T-helper 22 cell (primary cell): ENCODE data around the gene HMGA1.

Source experiments
- DNase-seq: peaks from one replicate; pipeline ENCODE4 v3.0.0-alpha.2; 2020; ENCODE audit warnings: low read depth

Gene HMGA1, protein sequence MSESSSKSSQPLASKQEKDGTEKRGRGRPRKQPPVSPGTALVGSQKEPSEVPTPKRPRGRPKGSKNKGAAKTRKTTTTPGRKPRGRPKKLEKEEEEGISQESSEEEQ

GRCh38 chr6:34236443-34237315 is at the start of gene HMGA1:
Gene HMGA1 (plus strand): TSS chr6:34236873. CDS start chr6:34240781, 3,908 bp downstream.
- DNase-seq = peak; percentile 84

DNA sequence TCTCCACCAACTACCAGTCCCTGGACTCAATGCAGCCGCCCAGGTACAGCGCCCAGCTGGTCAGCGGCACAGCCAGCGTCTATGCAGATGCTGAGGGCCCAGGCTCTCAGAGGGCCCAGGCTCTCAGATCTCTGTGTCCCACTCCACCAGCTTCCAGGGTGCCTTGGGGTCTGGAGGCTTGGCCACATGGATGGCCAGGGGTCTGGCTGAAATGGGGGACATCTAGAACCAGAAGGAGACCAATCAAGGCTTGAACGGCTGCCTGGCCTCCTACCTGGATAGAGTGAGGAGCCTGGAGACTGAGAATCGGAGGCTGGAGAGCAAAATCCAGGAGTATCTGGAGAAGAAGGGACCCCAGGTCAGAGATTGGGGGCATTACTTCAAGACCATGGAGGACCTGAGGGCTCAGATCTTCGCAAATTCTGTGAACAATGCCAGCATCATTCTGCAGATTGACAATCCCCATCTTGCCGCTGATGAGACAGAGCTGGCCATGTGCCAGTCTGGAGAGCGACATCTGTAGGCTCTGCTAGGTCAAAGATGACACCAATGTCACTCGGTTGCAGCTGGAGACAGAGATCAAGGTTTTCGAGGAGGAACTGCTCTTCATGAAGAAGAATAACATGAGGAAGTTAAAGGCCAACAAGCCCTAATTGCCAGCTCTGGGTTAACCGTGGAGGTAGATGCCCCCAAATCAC is 46.7 kb upstream of the HMGA1 start:
- no peak for DNase-seq

DNA sequence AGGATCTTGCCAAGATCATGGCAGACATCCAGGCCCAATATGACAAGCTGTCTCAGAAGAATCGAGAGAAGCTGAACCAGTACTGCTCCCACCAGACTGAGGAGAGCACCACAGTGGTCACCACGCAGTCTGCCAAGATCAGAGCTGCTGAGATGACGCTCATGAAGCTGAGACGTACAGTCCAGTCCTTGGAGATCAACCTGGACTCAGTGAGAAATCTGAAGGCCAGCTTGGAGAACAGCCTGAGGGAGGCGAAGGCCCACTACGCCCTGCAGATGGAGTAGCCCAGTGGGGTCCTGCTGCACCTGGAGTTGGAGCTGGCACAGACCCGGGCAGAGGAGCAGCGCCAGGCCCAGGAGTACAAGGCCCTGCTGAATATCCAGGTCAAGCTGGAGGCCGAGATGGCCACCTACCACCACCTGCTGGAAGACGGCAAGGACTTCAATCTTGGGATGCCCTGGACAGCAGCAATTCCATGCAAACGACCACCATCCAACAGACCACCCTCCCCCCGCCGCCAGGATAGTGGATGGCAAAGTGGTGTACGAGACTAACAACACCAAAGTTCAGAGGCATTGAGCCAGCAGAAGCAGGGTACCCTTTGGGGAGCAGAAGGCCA is 46.1 kb upstream of the HMGA1 start:
- DNase-seq = no peak

DNA sequence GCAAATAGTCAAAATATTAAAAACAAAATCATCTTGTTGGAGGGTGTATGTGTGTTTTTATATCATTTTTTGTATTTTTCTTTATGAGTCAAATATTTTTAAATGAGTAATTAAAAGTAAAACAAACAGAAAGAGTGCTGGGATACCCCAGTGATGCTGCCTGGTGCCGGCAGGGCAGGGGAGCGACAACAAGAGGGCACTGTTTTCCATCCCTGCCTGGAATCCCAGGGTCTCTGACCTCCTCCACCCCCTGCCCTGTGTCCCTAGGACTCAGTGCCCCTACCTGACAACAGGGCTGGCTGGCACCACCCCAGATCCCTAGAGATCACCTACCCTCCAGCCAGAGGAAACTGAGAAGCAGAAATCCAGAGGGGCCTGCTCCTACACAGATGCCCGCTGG is 41.9 kb upstream of the HMGA1 start:
- DNase-seq = no peak

DNA sequence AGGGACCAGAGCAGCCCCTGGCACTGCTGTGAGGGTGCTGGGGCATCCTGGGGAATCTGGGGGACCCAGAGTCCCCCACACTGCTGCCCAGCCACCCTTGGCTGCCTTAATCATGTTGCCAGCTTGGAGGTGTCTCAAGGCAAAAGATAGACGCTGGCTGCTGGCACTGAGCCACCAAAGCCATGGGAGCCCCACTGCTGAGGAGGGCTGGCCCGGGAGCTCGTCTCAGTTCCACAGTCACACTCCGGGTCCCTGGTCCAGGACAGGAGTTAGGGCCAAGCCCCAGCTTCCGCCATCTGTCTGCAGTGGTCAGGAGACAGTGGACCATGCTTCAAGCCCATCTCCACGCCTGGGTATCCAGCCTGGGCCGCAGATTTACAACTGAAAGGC is 41.0 kb upstream of the HMGA1 start:
- no peak for DNase-seq

DNA sequence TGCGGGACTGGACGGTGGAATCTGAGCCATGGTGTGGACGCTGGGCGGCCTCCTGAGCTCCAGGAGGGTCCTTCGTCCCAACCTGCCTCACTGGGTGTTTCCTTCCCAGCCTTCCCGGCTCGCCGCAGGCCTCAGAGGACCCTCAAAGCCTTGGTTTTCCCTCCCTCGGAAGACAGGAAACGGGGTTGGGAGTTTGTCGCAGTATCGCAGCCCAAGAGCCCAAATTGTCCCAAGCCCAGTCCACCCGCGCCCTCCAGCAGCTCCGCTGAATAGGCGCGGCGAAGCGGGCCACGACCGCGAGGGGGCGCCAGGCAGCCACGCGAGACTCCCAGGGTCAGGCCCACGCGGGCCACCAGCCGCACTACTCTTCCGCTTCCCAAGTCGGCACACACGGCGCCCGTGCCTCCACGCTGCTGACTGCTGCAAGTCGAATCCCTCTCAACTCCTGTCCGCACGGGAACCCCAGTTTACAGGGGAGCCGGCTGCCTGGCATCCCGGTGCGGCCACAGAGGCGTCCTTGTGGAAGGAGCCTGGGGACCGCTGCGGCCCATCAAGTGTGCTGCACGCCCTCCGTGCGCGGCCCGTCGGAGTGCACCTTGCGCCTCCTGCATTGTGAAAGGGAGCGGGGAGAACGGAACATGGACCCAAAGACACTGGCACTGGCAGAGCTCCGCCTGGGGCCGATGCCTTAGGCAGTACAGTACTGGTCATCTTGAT is 40.4 kb upstream of the HMGA1 start:
- DNase-seq = peak; percentile 67

- no peak for DNase-seq
Observed at GRCh38 chr6:34196833-34197195, 39.9 kb upstream of the HMGA1 start.

- no peak for DNase-seq
Observed at GRCh38 chr6:34200340-34200971, 36.2 kb upstream of the HMGA1 start.

DNA sequence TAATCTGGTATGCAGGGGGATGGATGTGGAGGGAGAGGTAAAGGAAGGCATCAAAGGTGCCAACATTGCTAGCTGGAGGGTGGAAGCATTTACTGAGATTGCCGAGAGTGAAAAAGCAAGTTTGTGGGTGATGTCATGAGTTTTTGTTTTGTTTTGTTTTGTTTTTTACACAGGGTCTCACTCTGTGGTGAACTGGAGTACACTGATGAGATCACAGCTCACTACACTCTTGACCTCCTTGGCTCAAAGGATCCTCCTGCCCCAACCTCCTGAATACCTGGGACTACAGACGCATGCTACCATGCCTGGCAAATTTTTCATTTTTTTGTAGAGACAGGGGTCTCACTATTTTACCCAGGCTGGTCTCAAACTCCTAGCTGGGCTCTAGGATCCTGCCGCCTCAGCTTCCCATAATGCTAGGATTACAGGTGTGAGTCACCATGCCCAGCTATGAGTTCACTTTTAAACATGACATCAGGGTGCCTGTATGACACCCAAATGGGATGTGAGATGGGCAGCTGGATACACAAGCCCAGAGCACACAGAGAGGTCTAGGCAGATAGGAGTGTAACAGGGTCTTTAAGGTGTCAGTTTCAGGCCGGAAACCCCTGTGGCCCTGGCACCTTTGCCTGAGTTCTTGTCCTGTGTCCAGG is 35.1 kb upstream of the HMGA1 start:
- DNase-seq = no peak

GRCh38 chr6:34202329-34203201 is 34.1 kb upstream of the HMGA1 start:
- DNase-seq = no peak

GRCh38 chr6:34204693-34205092 is 32.0 kb upstream of the HMGA1 start:
- no peak for DNase-seq

GRCh38 chr6:34205466-34205865 is 31.2 kb upstream of the HMGA1 start:
- no peak for DNase-seq

- no peak for DNase-seq
Observed at GRCh38 chr6:34205916-34206315, 30.8 kb upstream of the HMGA1 start.

DNA sequence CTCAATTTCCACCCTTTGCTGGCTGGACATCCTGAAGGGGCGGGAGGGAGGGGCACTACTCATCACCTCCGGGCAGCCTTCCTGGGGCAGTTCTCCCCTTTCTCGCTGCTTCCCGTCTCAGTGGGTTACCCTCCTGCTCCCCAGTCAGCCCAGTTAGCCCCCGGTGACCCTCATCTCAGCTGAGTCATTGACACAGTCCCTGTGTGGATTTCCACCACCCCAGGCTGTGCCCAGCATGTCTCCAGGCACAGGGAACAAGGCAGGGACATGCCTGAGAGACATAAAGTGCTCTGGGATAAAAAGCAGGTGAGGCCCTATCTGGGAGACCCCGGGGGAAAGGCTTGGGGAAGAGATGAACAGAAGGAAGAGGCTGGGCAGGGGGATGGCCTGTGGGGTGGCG is 29.9 kb upstream of the HMGA1 start:
- DNase-seq = no peak

DNA sequence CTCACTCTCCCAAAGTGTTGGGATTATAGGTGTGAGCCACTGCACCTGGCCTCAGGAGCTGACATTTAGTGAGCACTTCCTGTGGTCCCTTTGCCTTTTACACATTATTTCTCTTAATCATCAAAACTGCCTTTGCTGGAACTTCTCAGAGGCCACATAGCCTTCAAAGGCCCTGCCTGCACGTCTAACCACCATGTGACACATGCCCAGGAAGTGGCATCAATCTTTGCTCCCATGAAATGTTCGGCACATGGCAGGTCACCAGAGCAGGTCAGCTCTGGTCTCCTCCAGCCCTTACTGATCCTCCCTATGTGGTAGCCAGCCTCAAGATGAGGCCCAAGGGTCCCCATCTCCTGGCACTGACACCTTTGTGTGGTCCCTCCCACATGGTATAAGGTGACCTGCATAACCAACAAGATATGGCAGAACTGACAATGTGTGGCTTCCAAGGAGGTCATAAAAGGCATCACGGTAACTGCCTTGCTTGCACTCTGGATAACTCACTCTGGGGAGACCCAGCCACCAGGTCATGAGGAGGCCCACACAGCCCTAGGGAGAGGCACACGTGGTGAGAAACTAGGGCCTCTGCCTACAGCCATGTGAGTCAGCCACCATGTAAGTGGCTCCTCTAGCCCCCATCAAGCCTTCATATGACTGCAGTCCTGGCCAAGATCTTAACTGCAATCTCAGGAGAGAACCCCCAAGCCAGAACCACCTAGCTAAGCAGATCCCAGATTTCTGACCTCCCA is 28.8 kb upstream of the HMGA1 start:
- DNase-seq = no peak

GRCh38 chr6:34213772-34214171 is 22.9 kb upstream of the HMGA1 start:
- DNase-seq = no peak

DNA sequence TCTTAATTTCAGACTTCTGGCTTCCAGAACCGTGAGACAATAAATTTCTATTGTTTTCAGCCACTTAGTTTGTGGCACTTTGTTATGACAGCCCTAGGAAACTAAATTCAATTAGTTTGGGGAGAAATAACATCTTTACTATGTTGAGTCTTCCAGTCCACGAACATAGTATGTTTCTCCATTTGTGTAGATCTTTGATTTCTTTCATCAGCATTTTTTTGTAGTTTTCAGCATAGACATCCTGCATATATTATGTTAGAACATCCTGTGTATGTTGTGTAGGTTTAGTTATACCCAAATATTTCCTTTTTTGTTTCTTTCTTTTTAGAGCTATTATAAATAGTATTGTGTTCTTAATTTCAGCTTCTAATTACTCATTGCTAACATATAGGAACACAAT is 18.0 kb upstream of the HMGA1 start:
- no peak for DNase-seq

DNA sequence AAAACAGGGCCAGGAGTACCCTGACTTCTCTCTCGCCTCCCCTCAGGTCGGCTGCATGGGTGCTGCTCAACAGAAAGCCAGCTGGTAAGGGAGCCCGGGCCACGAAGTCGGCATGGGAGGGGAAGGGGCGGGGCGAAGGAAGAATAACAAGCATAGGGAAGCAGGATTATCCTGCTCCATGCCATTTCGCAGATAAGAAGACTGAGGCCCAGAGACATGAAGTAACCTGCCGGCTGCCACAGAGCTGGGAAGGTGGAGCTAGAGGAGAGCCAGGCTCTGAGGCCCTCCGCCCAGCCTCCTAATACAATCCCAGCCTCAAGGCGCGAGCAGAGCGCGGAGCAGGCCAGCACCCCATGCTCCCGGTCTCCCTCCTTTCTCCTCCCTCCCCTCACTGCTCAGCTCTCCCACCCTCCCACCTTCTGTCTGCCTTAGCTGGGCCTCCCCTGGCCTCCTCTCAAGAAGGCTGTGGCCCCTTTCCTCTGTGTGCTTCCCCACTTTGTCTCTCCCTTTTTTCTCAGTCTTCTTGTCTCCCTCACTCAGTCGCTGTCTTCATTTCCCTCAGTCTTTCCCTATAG is 13.2 kb upstream of the HMGA1 start:
- no peak for DNase-seq
